Cortex of kidney (tissue), 1 donor: ENCODE results near the gene SFT2D2.

Experiments used
- DNase-seq: peaks from one replicate; lab custom pipeline; 2025; lab: John Stamatoyannopoulos, UW

Gene SFT2D2

GRCh38 chr1:168223261-168223660 is 2.5 kb upstream of the SFT2D2 start:
- DNase-seq, result no peak

- DNase-seq, result no peak
Observed at GRCh38 chr1:168223681-168224540, 1.9 kb upstream of the SFT2D2 start.

- DNase-seq, result no peak
Observed at GRCh38 chr1:168224991-168225390, 813 bp upstream of the SFT2D2 start.

GRCh38 chr1:168227620-168228019 is 1.8 kb downstream of the SFT2D2 start:
- no peak for DNase-seq

- DNase-seq, result no peak
Observed at GRCh38 chr1:168229893-168230292, 4.1 kb downstream of the SFT2D2 start.

GRCh38 chr1:168230709-168231108 is 4.9 kb downstream of the SFT2D2 start:
- DNase-seq, result no peak

GRCh38 chr1:168234846-168235547 is 9.2 kb downstream of the SFT2D2 start:
- DNase-seq, result no peak

- no peak for DNase-seq
Observed at GRCh38 chr1:168235548-168235885, 9.7 kb downstream of the SFT2D2 start.

GRCh38 chr1:168235937-168236336 is 10.1 kb downstream of the SFT2D2 start:
- DNase-seq, result no peak

- DNase-seq, result no peak
Observed at GRCh38 chr1:168236836-168237611, 11.2 kb downstream of the SFT2D2 start.

GRCh38 chr1:168243198-168243597 is 17.4 kb downstream of the SFT2D2 start:
- DNase-seq, result no peak

GRCh38 chr1:168243636-168244212 is 17.9 kb downstream of the SFT2D2 start:
- DNase-seq, result no peak

GRCh38 chr1:168245042-168245441 is 19.2 kb downstream of the SFT2D2 start:
- no peak for DNase-seq

- no peak for DNase-seq
Observed at GRCh38 chr1:168246506-168246905, 20.7 kb downstream of the SFT2D2 start.

- DNase-seq, result no peak
Observed at GRCh38 chr1:168252204-168252733, 26.5 kb downstream of the SFT2D2 start.

GRCh38 chr1:168256164-168256563 is 30.4 kb downstream of the SFT2D2 start:
- no peak for DNase-seq

GRCh38 chr1:168257397-168257796 is 31.6 kb downstream of the SFT2D2 start:
- DNase-seq, result no peak

- DNase-seq, result no peak
Observed at GRCh38 chr1:168259567-168259966, 33.8 kb downstream of the SFT2D2 start.

- DNase-seq, result no peak
Observed at GRCh38 chr1:168260393-168260792, 34.6 kb downstream of the SFT2D2 start.

- no peak for DNase-seq
Observed at GRCh38 chr1:168261390-168261789, 35.6 kb downstream of the SFT2D2 start.

GRCh38 chr1:168263130-168263529 is 37.3 kb downstream of the SFT2D2 start:
- DNase-seq, result no peak

- DNase-seq, result no peak
Observed at GRCh38 chr1:168264296-168264695, 38.5 kb downstream of the SFT2D2 start.
